Parathyroid adenoma (tissue), 2 donors: ENCODE results near the gene OR9Q1.
"Not testable (repeated sequence)": the region's sequence is repeated elsewhere in the genome, so short reads cannot be mapped to it uniquely, and the experiment has no call there.

ENCODE experiments used
- H2AFZ ChIP-seq: fragments of 300-600 bp; sonication (generic); one replicate; pipeline ENCODE4 v1.7.0; 2017; ENCODE audit warnings: antibody characterized with exemption, mild to moderate bottlenecking
- H3K27ac ChIP-seq: fragments of 300-600 bp; sonication (generic); one replicate; pipeline ENCODE4 v1.7.0; 2017
- H3K27me3 ChIP-seq: fragments of 300-600 bp; sonication (generic); one replicate; pipeline ENCODE4 v1.7.0; 2017; ENCODE audit warnings: low read length; ENCODE audit not compliant: control insufficient read depth, insufficient read depth
- H3K36me3 ChIP-seq: fragments of 300-600 bp; sonication (generic); one replicate; pipeline ENCODE4 v1.7.0; 2017; ENCODE audit warnings: low read length; ENCODE audit not compliant: control insufficient read depth, insufficient read depth
- H3K4me1 ChIP-seq: fragments of 300-600 bp; sonication (generic); one replicate; pipeline ENCODE4 v1.7.0; 2017; ENCODE audit warnings: control low read depth
- H3K4me2 ChIP-seq: fragments of 300-600 bp; sonication (generic); one replicate; pipeline ENCODE4 v1.7.0; 2017; ENCODE audit warnings: low read length
- H3K4me3 ChIP-seq: fragments of 300-600 bp; sonication (generic); one replicate; pipeline ENCODE4 v1.7.0; 2017; ENCODE audit warnings: low read depth, low read length
- H3K79me2 ChIP-seq: fragments of 300-600 bp; sonication (generic); one replicate; pipeline ENCODE4 v1.7.0; 2017; ENCODE audit warnings: control low read depth
- H3K9ac ChIP-seq: fragments of 300-600 bp; sonication (generic); one replicate; pipeline ENCODE4 v1.7.0; 2017; ENCODE audit warnings: mild to moderate bottlenecking
- H3K9me3 ChIP-seq: fragments of 300-600 bp; sonication (generic); one replicate; pipeline ENCODE4 v1.7.0; 2017; ENCODE audit warnings: low read length; ENCODE audit not compliant: control insufficient read depth
- CTCF ChIP-seq: fragments of 300-600 bp; sonication (generic); IDR thresholded peaks from one replicate; pipeline ENCODE4 v1.7.0; 2017; ENCODE audit warnings: antibody characterized with exemption, mild to moderate bottlenecking
- donor health status: primary hyperparathyroidism.

The OR9Q1 gene

DNA sequence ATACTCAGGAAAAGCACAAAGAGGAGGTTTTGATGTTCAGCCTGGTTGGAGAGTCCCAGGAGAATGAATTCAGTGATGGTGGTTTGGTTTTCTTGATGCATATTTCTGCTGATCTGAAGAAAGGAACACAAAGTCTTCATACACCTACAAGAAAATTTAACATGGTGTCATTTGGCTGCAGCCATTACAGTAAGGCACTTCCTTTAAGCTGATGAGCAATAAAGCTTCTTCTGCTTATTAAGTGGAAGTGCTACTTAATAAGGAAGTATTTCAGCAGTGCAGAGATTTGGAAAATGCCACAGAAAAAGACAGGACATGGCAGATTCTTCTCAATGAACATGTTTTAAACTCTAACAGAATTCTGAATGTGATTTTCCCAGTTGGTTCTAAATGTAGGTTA is 180.4 kb downstream of the OR9Q1 start, which contains the start of gene OR1S2:
Gene OR1S2, minus strand, starts transcription at position 101 of the 400 bp plus-strand sequence. Its CDS starts 0 bp downstream, at position 101.
- no peaks in the 10 kb centered on the region for H3K9me3 ChIP-seq
- no peak within 1 kb of the TSS for H3K4me3 ChIP-seq
- no peak within 1 kb of the TSS for H3K4me2 ChIP-seq
- no peak for TF ChIP-seq CTCF
- no peaks in the 10 kb centered on the region for H3K27me3 ChIP-seq
- H2AFZ ChIP-seq, result no peak within 1 kb of the TSS
- H3K36me3 ChIP-seq, result no peaks in the 10 kb centered on the region
- no peak within 1 kb of the TSS for H3K9ac ChIP-seq
- no peaks in the 10 kb centered on the region for H3K4me1 ChIP-seq
- H3K79me2 ChIP-seq, result no peaks in the 10 kb centered on the region
- H3K27ac ChIP-seq, result no peak within 1 kb of the TSS

- not testable (repeated sequence) for H3K9me3 ChIP-seq, H3K4me2 ChIP-seq, H3K4me1 ChIP-seq, H3K4me3 ChIP-seq, H2AFZ ChIP-seq, H3K9ac ChIP-seq, H3K79me2 ChIP-seq, H3K27ac ChIP-seq, H3K27me3 ChIP-seq, H3K36me3 ChIP-seq
These were observed 188.7 kb downstream of the OR9Q1 start, which contains the start of gene OR1S1 for GRCh38 chr11:58212420-58212819. Gene OR1S1, plus strand, starts transcription at chr11:58212720.

DNA sequence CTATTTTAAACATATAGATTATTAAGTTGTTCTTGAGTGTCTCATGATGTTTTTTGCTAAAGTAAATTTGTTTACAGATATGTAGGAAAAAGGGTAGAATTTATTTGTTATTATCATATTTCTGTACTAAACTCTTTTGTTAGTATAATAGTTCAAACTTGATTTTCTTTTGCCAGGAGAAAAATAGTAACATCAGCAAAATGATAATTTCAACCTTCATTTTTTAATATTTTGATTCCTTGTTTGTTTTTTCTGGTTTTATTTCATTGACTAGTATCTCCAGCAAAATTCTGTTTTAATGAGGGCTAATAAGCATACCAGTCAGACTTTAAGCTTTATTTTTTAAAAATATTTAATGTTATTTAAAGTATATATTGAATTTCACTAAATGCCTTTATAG is 192.8 kb downstream of the OR9Q1 start:
- H3K4me3 ChIP-seq, result no peak overlapping the region
- no peak overlapping the region for H3K27ac ChIP-seq
- H3K27me3 ChIP-seq, result no peaks in the 10 kb centered on the region
- no peak overlapping the region for H3K4me2 ChIP-seq
- H3K9ac ChIP-seq, result no peak overlapping the region
- H3K79me2 ChIP-seq, result no peaks in the 10 kb centered on the region
- H3K36me3 ChIP-seq, result no peaks in the 10 kb centered on the region
- TF ChIP-seq CTCF, result no peak
- H3K4me1 ChIP-seq, result no peaks in the 10 kb centered on the region
- no peak overlapping the region for H2AFZ ChIP-seq
- no peaks in the 10 kb centered on the region for H3K9me3 ChIP-seq

- Histone ChIP-seq H3K27ac (no peak overlapping the region), H3K27me3 (no peaks in the 10 kb centered on the region), H3K79me2 (no peaks in the 10 kb centered on the region), H3K4me3 (no peak overlapping the region), H3K4me1 (no peaks in the 10 kb centered on the region), H3K9ac (no peak overlapping the region), H3K4me2 (no peak overlapping the region), H3K36me3 (no peaks in the 10 kb centered on the region), H3K9me3 (no peaks in the 10 kb centered on the region), H2AFZ (no peak overlapping the region)
- no peak for TF ChIP-seq CTCF
These were observed 199.0 kb downstream of the OR9Q1 start for GRCh38 chr11:58222721-58223120.

- Histone ChIP-seq H3K79me2 (no peaks in the 10 kb centered on the region), H3K9ac (no peak overlapping the region), H3K36me3 (no peaks in the 10 kb centered on the region), H3K9me3 (no peaks in the 10 kb centered on the region), H3K4me2 (no peak overlapping the region), H2AFZ (no peak overlapping the region), H3K27me3 (no peaks in the 10 kb centered on the region), H3K4me1 (no peaks in the 10 kb centered on the region), H3K4me3 (no peak overlapping the region), H3K27ac (no peak overlapping the region)
- no peak for TF ChIP-seq CTCF
These were observed 204.4 kb downstream of the OR9Q1 start for GRCh38 chr11:58227956-58228615.
